Activated effector memory CD4-positive, alpha-beta T cell treated with anti-CD3 and anti-CD28 coated beads, Interleukin-2, amount 50 U/mL, for 16 hours (primary cell): ENCODE measurements around the gene SEC16A.

Experiments
- DNase-seq: peaks from one replicate; pipeline ENCODE4 v3.0.0-alpha.2; 2020

SEC16A gene

GRCh38 chr9:136519263-136520052 is 36.6 kb upstream of the SEC16A start:
- no peak for DNase-seq

- no peak for DNase-seq
Observed at GRCh38 chr9:136518623-136519022, 35.8 kb upstream of the SEC16A start.

- no peak for DNase-seq
Observed at GRCh38 chr9:136517950-136518349, 35.1 kb upstream of the SEC16A start.

- DNase-seq: no peak
Observed at GRCh38 chr9:136517012-136517743, 34.3 kb upstream of the SEC16A start.

- DNase-seq: no peak
Observed at GRCh38 chr9:136516191-136516654, 33.4 kb upstream of the SEC16A start.

- DNase-seq: no peak
Observed at GRCh38 chr9:136515276-136515675, 32.4 kb upstream of the SEC16A start.

GRCh38 chr9:136514022-136514714 is 31.3 kb upstream of the SEC16A start:
- DNase-seq: no peak

- DNase-seq: no peak
Observed at GRCh38 chr9:136513191-136513590, 30.4 kb upstream of the SEC16A start.

GRCh38 chr9:136512651-136513071 is 29.8 kb upstream of the SEC16A start:
- DNase-seq: peak; percentile 73

GRCh38 chr9:136511670-136512592 is 29.1 kb upstream of the SEC16A start:
- DNase-seq: no peak

GRCh38 chr9:136511144-136511669 is 28.4 kb upstream of the SEC16A start:
- DNase-seq: no peak

GRCh38 chr9:136510561-136510960 is 27.7 kb upstream of the SEC16A start:
- no peak for DNase-seq

GRCh38 chr9:136509549-136509948 is 26.7 kb upstream of the SEC16A start:
- no peak for DNase-seq

- DNase-seq: no peak
Observed at GRCh38 chr9:136508729-136509500, 26.1 kb upstream of the SEC16A start.

- no peak for DNase-seq
Observed at GRCh38 chr9:136507992-136508375, 25.1 kb upstream of the SEC16A start.

- no peak for DNase-seq
Observed at GRCh38 chr9:136507221-136507991, 24.6 kb upstream of the SEC16A start.

GRCh38 chr9:136506425-136506824 is 23.6 kb upstream of the SEC16A start:
- no peak for DNase-seq

GRCh38 chr9:136505406-136506403 is 22.9 kb upstream of the SEC16A start:
- DNase-seq: no peak
